Frontal cortex (tissue), 4 donors: Measurements from ENCODE around the gene NGLY1. TPM values are rescaled to one million over a fixed set of nuclear protein-coding genes. Genes with fewer than 3 reads are reported as not detected.
A peak's percentile ranks its signal among the peaks of the same experiment; 100 is the strongest.

Experiments
- DNase-seq, 2 donors: peaks; one replicate each; pipeline ENCODE4 v3.0.0; 2012; ENCODE audit warnings: low spot score in 2 of 2
- FAIRE-seq: peaks from 2 replicates; lab custom pipeline; 2012; peaks lifted over from hg19 to GRCh38; lab: Jason Lieb, UNC
- total RNA-seq: library from RNA; depleted of rRNA; stranded (reverse); fragments of >200 nt; gene quantifications from one replicate; pipeline ENCODE4 v1.2.3, GENCODE V29; 2014
- donor health status: control.
- donor health status: control.
- donor health status: control.

NGLY1 gene, protein sequence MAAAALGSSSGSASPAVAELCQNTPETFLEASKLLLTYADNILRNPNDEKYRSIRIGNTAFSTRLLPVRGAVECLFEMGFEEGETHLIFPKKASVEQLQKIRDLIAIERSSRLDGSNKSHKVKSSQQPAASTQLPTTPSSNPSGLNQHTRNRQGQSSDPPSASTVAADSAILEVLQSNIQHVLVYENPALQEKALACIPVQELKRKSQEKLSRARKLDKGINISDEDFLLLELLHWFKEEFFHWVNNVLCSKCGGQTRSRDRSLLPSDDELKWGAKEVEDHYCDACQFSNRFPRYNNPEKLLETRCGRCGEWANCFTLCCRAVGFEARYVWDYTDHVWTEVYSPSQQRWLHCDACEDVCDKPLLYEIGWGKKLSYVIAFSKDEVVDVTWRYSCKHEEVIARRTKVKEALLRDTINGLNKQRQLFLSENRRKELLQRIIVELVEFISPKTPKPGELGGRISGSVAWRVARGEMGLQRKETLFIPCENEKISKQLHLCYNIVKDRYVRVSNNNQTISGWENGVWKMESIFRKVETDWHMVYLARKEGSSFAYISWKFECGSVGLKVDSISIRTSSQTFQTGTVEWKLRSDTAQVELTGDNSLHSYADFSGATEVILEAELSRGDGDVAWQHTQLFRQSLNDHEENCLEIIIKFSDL
- 32.6 TPM for total RNA-seq

DNA sequence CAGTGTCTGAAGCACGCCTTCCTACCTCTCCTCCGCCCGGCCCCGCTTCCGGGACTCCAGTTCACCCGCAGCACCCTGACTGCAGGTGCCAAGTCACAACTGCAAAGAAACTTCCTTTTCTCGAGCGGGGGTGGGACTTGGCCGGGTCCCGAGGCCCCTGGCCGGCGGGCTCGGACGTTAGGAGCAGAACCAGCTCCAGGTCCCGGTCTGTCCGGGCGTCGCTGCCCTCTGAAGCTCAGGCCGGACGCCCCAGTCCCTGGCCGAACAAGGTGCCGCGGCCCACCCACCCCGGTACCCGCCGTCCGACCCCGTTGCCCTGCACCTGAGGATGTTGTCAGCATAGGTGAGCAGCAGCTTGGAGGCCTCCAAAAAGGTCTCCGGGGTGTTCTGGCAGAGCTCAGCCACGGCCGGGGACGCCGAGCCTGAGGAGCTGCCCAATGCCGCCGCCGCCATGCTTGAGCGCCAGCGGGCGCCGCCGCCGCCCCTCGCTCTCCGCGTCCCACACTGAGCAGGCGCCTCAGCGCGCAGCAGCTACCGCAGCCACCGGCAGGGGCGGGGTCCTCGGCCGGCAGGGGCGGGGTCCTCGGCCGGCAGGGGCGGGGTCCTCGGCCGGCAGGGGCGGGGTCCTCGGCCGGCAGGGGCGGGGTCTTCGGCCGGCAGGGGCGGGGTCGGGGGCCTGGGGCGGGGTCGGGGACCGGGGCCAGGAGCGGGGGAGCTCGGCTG is at the start of gene NGLY1:
Gene NGLY1, minus strand, starts transcription at position 506 of the 723 bp plus-strand sequence. Its CDS starts 53 bp downstream, at position 453.
- DNase-seq (peak; percentile 83 to 85), FAIRE-seq (no peak)

DNA sequence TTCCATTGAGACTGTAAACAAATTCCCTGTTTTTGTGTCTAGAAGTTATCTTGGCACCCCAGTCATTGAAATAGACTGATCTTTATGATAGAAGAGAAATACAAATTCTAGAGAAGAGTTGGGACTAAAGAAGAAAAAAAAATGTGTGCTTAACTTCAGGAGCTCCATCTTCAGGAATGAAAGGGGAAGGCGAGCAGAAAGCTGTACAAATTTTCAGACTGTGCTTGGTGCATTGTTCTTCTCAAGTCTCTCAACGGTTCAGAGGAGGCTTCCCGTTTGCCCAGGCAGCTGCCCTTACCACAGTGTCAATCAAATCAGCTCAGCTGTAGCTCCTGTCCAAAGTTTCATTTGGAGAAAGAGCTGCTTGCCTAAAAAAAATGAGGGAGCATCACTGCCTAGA is 48.3 kb upstream of the NGLY1 start:
- no peak for FAIRE-seq
- no peak for DNase-seq

DNA sequence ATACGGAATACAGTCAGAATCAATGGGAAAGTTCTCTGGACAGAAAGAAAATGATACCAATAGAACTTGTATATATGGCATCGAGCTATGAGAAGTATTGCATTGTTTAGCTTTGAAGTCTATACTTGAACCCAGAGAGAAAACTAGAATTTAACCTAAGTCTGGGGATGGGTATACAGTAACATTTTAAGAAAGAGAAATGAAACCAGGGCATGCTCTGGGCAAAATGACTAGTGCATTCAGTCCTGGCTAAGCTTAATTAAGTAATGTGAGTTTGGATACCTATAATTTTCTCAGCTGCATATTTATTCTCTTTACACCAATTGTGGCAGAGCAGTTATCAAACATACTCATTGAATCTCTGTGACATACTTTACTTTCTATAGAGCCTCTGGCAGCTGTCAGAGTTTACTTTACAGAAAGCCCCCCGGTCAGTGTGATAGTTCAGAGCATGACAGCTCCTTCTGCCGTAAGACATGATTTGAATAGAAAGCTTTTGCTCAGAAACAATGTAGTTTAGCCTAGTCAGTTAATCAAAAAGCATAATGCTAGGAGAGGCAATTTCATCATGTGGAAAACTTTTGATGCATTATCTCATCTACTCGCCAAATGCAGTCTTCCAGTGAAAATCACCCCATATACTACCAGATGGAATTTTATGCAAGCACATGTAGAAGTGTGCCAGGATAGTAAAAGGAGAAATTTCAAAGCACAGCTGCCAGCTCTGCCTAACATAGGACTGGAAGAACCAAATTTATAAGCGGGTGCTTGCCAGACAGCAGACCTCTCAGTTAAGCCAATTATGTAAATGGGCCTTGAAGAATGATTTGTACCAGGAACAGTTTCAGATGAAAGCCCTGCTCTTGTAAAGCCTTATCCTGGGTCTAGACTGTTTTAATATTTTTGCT is 47.4 kb upstream of the NGLY1 start:
- no peak for DNase-seq
- FAIRE-seq: no peak

DNA sequence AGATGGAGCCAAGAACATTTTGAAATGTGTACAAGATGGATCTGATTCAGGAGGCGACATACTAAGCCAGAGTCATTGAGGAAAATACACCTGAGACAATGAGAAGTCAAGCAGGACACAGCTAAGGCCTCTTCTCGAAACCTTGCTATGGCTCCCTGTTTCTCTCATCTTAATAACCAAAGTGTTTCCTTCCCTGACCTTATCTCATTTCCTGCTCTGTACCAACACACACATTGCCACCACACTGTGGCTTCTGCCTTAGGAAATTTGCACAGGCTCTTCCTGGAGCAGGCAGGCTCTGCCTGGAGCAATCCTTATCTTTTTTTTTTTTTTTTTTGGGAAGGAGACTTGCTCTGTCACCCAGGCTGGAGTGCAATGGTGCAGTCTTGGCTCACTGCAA is 43.3 kb upstream of the NGLY1 start:
- no peak for DNase-seq
- no peak for FAIRE-seq

DNA sequence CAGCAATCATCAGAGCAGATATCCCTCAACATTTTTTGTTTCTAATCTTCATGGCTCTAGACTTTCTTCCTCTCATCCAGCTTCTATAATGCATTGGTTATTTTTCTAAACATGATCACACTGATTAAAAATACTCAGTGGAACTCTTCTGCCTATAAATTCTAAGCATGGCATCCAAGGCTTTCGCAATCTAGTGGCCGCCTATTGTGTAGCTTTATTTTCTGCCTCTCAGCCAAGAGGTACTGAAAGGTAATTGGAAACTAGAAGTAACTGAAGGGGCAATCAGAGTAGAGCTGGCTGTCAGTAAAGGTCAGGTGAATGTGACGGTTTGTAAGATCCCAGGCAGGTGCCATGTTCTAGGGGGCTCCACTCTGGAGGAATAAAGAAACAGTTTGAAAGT is 40.1 kb upstream of the NGLY1 start:
- no peak for FAIRE-seq

DNA sequence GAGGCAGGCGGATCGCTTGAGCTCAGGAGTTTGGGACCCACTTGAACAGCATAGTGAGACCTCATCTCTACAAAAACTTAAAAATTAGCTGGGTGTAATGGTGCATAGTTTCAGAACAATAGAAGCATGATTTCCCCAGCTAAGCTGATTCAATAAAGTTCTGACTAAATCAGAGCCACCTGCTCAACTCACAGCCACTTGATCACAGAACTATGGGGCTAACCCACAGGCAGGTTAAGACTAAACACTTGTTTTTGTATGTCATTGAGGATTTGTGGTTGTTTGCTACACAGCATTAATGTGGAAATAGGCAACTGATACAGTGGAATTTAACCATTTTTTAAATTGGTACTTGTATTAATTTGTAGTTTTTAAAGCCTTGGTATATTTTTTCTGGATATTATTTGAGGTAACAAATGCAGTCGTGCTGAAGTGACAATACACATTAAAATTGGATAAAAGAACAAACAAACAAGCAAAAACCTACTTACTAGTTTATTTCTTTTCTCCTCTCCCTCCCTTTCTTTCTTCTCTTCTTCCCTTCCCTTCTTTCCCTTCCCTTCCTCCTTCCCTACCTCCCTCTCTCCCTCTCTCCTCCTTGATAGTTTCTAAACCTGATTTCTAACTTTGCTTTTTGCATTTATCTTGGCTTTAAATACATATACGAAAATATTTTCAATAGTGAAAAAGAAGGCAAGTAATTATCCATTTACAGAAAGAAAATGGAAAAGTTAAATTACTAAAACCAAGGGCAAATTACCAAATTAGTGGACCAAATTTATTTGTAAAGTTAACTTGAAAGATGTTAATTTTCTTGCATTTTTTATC is 38.7 kb upstream of the NGLY1 start:
- FAIRE-seq: no peak
- DNase-seq: no peak

More for the DNA sequence above, 40.1 kb upstream of the NGLY1 start:
- no peak for DNase-seq

DNA sequence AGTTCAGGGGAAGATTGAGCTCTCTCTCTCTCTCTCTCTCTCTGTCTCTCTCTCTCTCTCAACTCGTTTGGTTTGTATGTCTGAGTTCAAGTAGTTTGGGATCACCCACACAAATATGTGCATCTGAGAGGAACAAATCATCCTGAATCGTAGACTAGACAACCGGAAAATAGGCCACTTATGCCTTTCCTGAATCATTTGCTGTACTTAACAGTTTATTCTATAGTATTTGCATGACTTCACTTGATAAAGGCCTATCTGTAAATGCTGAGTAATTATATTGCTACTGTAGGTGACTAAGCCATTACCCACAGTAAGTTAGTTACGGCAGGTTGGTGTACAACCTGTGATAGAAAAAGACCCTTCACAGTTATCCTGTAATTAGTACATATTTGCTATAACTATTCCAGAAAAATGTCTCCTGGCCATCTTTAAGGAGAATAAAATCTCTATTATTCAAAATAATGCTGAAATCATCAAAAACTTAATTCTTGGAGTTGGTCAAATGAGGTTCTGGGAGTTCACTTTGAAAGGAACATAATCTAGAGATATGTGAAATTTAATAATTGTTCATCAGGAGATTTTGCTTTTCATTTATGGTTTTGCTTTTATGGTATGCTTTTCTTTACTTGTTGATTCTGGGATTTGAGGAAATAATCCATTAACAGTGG is 37.7 kb upstream of the NGLY1 start:
- DNase-seq (no peak), FAIRE-seq (no peak)

DNA sequence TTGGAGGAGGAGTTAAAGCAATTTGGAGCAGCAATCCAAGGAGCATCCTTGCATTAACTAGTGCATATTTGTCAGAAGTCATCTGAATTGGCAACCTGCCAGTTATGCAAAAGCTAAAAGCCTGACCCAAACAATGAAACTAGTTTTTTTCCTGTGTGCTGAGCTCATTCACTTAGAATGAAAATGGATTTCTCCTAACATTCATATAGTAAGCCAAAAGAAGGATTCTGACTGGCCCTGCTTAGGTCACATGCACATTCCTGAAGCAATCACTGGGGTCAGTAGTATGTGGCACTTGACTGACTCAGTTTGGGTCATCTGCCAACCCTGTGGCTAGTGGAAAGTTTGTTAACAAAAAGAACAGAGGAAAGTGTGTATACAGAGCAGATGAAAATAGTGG is 37.1 kb upstream of the NGLY1 start:
- DNase-seq (no peak), FAIRE-seq (no peak)

DNA sequence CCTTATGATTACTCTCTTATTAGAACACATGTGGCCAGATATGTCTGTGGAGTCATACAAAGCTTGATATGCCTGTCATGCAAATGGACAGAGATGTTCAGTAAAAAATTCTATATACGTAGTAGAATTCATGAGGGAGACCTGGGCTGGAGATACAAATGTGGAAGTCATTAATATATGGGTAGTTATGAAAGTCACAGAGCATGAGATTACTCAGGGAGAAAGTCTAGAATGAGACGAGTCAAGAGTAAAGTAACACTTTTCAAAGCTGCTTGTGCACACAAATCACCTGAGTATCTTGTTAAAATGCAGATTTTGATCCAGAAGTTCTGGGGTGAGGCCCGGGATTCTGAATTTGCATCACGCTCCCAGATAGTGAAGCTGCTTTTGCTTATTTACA is 35.1 kb upstream of the NGLY1 start:
- DNase-seq (no peak), FAIRE-seq (no peak)

DNA sequence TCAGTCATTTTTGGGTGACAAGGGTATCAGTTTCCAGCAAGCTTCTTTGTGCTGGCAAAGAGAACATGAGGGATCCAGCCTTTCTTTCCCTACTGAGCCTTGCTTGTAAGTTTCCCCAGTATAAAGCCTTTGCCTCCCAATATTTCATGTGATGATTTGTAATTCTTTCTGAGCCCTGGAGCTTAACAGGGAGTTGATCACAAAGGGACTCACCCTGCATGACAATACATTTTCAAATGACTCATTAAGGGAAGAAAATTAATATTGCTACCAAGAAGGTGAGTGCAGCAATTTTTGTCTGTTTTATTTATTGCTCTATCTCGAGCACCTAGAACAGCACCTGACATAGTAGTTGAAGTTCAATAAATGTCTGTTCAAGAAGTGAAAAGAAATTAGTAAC is 34.4 kb upstream of the NGLY1 start:
- no peak for DNase-seq
- FAIRE-seq: no peak

DNA sequence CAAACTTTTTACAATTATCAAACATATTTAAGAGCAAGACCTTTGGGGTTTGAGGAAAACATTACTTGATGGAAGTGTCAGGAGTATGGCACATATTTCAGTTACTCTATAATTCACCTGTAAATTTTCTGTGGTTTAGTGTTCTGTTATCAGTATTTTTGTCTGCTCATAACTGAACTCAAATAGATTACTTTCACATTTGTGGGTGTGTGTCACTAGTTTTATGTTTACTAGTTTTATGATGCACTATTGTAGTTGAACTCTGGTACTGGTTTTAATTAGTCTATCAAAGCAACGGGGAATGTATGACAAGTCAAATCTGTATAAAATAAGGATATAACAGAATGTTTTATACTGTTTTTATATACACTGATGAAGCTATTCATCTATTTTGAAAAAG is 33.9 kb upstream of the NGLY1 start:
- FAIRE-seq: no peak
- DNase-seq: no peak

DNA sequence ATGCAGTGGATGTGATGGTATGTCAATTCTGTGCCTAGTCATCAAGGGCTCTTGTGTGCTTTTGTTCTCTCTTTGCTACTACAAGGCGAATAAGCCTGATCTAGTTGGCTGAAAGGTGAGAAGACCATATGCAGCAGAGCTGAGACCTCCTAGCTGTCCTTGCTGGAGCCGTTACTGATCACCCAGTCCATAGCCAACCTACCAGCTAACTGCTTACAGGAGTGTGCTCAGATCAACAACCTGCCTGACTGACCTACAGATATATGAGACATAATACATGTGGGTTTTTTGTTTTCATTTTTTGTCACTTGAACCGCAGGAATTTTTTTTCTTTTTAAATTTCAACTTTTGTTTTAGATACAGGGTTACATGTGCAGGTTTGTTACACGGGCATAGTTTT is 29.4 kb upstream of the NGLY1 start:
- no peak for DNase-seq
- no peak for FAIRE-seq

DNA sequence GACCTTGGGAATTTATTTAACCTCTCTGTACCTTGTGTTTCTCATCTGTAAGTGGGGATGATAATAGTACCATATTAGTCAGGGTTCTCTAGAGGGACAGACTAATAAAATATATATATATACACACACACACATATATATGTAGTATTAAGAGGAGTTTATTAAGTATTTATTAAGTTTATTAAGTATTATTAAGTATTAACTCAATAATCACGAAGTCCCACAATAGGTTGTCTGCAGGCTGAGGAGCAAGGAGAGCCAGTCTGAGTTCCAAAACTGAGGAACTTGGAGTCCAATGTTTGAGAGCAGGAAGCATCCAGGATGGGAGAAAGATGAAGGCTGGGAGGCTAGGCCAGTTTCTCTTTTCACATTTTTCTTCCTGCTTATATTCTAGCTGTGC is 21.4 kb upstream of the NGLY1 start:
- DNase-seq (no peak), FAIRE-seq (no peak)

DNA sequence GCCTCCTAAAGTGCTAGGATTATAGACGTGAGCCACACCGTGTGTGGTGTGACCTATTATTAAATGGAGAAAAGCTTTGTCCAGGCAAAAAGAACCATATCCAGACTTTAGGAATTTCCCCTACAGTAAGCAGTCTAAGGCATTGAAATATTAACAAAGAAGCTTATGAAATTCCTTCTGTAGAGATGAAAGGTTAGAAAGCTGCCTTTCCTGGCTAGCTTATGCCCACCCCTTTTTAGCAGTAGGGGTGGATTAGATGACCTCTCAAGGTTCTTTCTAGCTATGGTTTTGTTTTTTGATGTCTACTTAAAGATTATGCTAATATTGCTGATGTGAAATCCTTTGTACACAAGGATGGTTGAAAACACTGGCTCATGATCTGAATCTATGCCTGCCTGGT is 20.6 kb upstream of the NGLY1 start:
- FAIRE-seq (no peak), DNase-seq (no peak)

DNA sequence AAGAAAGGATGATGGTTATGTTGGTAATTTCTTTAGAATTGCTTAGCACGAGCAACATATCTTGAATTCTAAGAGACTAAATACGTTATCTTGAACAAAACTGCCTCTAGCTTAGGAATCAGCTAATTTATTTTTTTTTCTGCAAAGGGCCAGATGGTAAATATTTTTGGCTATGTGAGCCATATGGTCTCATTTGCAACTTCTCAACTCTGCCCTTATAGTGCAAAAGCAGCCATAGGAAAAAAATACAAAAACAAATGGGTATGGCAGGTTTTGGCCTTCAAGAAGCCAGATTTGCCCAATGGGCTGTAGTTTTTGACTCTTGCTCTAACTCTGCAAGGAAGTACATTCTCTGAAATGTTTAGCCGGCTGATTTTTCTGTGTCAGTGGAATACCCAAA is 18.5 kb upstream of the NGLY1 start:
- FAIRE-seq: no peak
- DNase-seq: no peak

DNA sequence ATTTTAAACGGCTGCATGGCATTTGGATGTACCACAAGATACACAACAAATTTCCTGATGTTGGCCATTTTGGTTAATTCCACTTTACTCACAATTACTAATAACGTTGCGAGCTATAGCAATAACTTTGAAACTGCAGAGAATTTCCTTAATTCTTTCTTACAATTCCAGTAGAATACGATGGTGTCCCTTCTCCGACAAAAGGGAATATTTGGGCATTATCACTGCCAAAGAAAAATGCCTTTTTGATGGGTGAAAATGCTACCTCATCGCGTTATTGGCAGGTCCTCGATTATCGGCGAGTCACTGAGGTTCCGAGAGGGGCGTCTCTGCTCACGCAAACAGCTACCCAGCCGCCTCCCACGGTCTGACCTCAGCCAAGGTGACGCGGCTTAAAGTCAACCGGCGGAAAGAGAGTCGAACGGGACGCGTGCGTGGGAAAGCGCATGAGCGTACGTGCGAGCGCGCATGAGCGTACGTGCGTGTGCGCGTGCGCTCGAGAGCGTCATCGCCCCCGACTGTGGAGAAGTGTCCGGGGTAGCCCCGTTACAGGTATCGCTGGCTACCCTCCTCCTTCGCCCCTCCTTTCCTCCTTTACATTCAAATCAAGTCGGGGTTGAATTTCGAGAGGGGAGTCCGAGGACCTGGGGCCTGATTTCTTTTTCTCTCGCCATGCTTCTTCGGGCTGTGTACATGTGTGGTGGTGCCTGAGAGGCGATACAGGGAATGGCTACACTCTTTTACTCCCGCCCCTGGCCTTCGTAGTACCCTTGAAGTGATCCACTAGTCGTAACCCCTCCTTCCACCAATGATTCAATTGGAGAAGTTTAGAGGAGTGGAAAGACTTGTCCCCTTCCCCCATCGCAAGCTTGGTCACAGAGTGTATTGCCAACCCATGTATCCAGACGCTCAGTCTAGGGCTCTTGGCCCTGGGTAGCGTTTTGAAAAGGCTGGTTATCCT is 6.6 kb upstream of the NGLY1 start, which contains the start of gene OXSM:
Gene OXSM, plus strand, starts transcription at position 495 of the 961 bp plus-strand sequence. CDS start 931 bp downstream, outside the sequence.
- peak; percentile 65 to 72 for DNase-seq

DNA sequence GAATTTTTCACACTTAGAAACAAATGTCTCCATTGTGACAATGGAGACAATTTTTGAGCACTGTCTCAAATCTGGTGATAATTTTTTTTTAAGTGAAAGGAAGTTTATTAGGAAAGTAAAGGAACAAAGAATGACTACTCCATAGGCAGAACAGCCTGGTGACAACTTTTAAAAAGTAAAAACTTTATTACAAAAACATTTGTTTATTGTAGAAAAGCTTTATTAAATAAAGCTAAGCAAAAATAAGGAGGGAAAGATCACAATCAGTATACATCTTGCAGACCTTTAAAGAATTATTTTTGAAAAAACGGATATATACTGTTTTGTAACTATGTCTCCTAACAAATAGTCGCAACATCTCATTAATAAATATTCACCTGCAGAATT is 6.0 kb upstream of the NGLY1 start:
- DNase-seq (no peak), FAIRE-seq (no peak)

More for the DNA sequence above, 6.6 kb upstream of the NGLY1 start, which contains the start of gene OXSM:
- FAIRE-seq: no peak
